Hematopoietic multipotent progenitor cell treated with erythropoietin and hydrocortisone succinate and interleukin-3 and kit ligand, for 6 days (in vitro differentiated cells): Measurements from ENCODE around the gene RGL2.
"Not testable (repeated sequence)": the region's sequence is repeated elsewhere in the genome, so short reads cannot be mapped to it uniquely, and the experiment has no call there.

Experiments used
- DNase-seq: peaks from one replicate; pipeline ENCODE4 v3.0.0-alpha.2; 2015

RGL2 gene

GRCh38 chr6:33298773-33299236 lies at the start of gene RGL2:
TSS of gene RGL2 (minus strand) at chr6:33298942. CDS start at chr6:33298610, 332 bp downstream.
- DNase-seq, result peak; percentile 81

GRCh38 chr6:33347816-33348215 lies 49.1 kb upstream of the RGL2 start:
- no peak for DNase-seq

- DNase-seq, result not testable (repeated sequence)
Observed at GRCh38 chr6:33346972-33347371, 48.2 kb upstream of the RGL2 start.

- peak; percentile 96 for DNase-seq
Observed at GRCh38 chr6:33344701-33345697, 46.3 kb upstream of the RGL2 start.

GRCh38 chr6:33343953-33344611 lies 45.3 kb upstream of the RGL2 start:
- peak; percentile 80 for DNase-seq

GRCh38 chr6:33343606-33343952 lies 44.8 kb upstream of the RGL2 start:
- DNase-seq, result not testable (repeated sequence)

GRCh38 chr6:33339193-33339592 lies 40.5 kb upstream of the RGL2 start:
- DNase-seq, result no peak

- no peak for DNase-seq
Observed at GRCh38 chr6:33336495-33336894, 37.8 kb upstream of the RGL2 start.

- DNase-seq, result no peak
Observed at GRCh38 chr6:33335916-33336315, 37.2 kb upstream of the RGL2 start.

- no peak for DNase-seq
Observed at GRCh38 chr6:33333666-33334065, 34.9 kb upstream of the RGL2 start.

- DNase-seq, result no peak
Observed at GRCh38 chr6:33330736-33331135, 32.0 kb upstream of the RGL2 start.

- DNase-seq, result no peak
Observed at GRCh38 chr6:33329058-33329457, 30.3 kb upstream of the RGL2 start.

GRCh38 chr6:33324125-33324524 lies 25.4 kb upstream of the RGL2 start:
- peak; percentile 44 for DNase-seq

GRCh38 chr6:33323623-33323948 lies 24.8 kb upstream of the RGL2 start:
- no peak for DNase-seq

- DNase-seq, result no peak
Observed at GRCh38 chr6:33321227-33321626, 22.5 kb upstream of the RGL2 start.

- no peak for DNase-seq
Observed at GRCh38 chr6:33320315-33321181, 21.8 kb upstream of the RGL2 start.

- DNase-seq, result no peak
Observed at GRCh38 chr6:33319939-33320314, 21.2 kb upstream of the RGL2 start.

GRCh38 chr6:33318426-33319073 lies 19.8 kb upstream of the RGL2 start:
- no peak for DNase-seq

GRCh38 chr6:33317669-33318425 lies 19.1 kb upstream of the RGL2 start, which contains the start of gene ZBTB22:
TSS of gene ZBTB22 (minus strand) at chr6:33317744. CDS start at chr6:33316916, 828 bp downstream.
- DNase-seq, result peak; percentile 100

GRCh38 chr6:33317419-33317668 lies 18.6 kb upstream of the RGL2 start:
- DNase-seq, result peak; percentile 82

- peak; percentile 37 for DNase-seq
Observed at GRCh38 chr6:33316603-33317418, 18.1 kb upstream of the RGL2 start.
